ENCODE data around the gene FHOD1. TPM values are rescaled to one million over a fixed set of nuclear protein-coding genes. Genes with fewer than 3 reads are reported as not detected.
A peak's percentile ranks its signal among the peaks of the same experiment; 100 is the strongest.

Gene FHOD1
- total RNA-seq, 1 experiment from 2014 or later: 96.4 TPM

DNA sequence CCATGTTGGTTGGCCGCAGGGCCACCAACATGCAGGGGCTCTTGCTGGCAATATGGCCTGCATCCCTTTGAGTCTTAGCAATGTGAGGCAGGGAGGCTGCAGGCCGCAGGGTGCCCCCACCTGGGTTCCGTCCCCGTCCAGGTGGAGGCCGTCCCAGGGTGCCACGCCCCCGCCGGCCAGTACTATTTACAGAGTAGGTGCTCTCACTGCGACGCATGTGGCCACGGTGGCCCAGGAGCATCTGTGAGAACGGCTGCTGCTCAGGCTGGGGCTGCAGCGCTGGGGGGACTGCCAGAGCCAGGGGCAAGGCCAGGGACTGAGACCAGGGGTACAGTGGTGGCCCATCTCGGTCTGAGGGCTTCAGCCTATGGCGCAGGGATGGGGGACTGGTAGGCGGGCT is 67.1 kb downstream of the FHOD1 start:
- Histone ChIP-seq H3K4me1 (ENCODE audit: insufficient read depth, low read length, poor library complexity, severe bottlenecking) (peaks cover 26% of the 10 kb centered on the region), H3K27ac (ENCODE audit: low read depth, low read length, poor library complexity, severe bottlenecking) (no peak overlapping the region), H3K27me3 (replicated peaks; ENCODE audit: insufficient read depth, low read depth, low read length, poor library complexity) (no peaks in the 10 kb centered on the region), H3K36me3 (ENCODE audit: insufficient read depth, low read length, poor library complexity, severe bottlenecking) (no peaks in the 10 kb centered on the region), H3K4me3 (ENCODE audit: low read depth, low read length, poor library complexity, severe bottlenecking) (no peak overlapping the region), H3K9me3 (ENCODE audit: low read depth, low read length, poor library complexity, severe bottlenecking) (no peaks in the 10 kb centered on the region)
- no peak for TF ChIP-seq EZH2 (IDR thresholded peaks at IDR 0.05; ENCODE audit: borderline replicate concordance, low read depth, low read length, poor library complexity, severe bottlenecking)
- TF ChIP-seq CTCF (conservative IDR thresholded peaks at IDR 0.05; ENCODE audit: low read depth, low read length): no peak
- intact Hi-C loops (cut with micrococcal nuclease; ENCODE audit: unreplicated experiment): no loop called here
- DNase-seq (ENCODE audit: low spot score): no peak
- CTCF ChIA-PET: no interaction called here
- POLR2A ChIA-PET (ENCODE audit: low non-redundant PET): no interaction called here
- no TSS peak for BruUV-seq (replicated peaks)

- H3K4me1 ChIP-seq (ENCODE audit: insufficient read depth, low read length, poor library complexity, severe bottlenecking): peaks cover 27% of the 10 kb centered on the region
- intact Hi-C loops (cut with micrococcal nuclease; ENCODE audit: unreplicated experiment): no loop called here
- POLR2A ChIA-PET (ENCODE audit: low non-redundant PET): no interaction called here
Observed at GRCh38 chr16:67179421-67180080, 67.7 kb downstream of the FHOD1 start.

More at GRCh38 chr16:67179421-67180080, 67.7 kb downstream of the FHOD1 start:
- no peak overlapping the region for H3K27ac ChIP-seq (ENCODE audit: low read depth, low read length, poor library complexity, severe bottlenecking)
- H3K27me3 ChIP-seq (replicated peaks; ENCODE audit: insufficient read depth, low read depth, low read length, poor library complexity): no peaks in the 10 kb centered on the region
- no peak overlapping the region for H3K4me3 ChIP-seq (ENCODE audit: low read depth, low read length, poor library complexity, severe bottlenecking)
- DNase-seq (ENCODE audit: low spot score): peak; percentile 66
- CTCF ChIA-PET: no interaction called here
- no TSS peak for BruUV-seq (replicated peaks)
- TF ChIP-seq EZH2 (IDR thresholded peaks at IDR 0.05; ENCODE audit: borderline replicate concordance, low read depth, low read length, poor library complexity, severe bottlenecking): no peak
- peak; percentile 56 for TF ChIP-seq CTCF (conservative IDR thresholded peaks at IDR 0.05; ENCODE audit: low read depth, low read length)
- H3K36me3 ChIP-seq (ENCODE audit: insufficient read depth, low read length, poor library complexity, severe bottlenecking): no peaks in the 10 kb centered on the region
- no peaks in the 10 kb centered on the region for H3K9me3 ChIP-seq (ENCODE audit: low read depth, low read length, poor library complexity, severe bottlenecking)

Small RNA genes within 50 kb of the gene (microRNA-seq; reads per million reads assigned to microRNA genes)
- 85.8 reads per million, percentile 62 among the genes with 10 or more reads in this experiment for gene MIR328

Other genes with a start within 250 kb of the FHOD1 start
- gene CBFB, start 218.3 kb downstream of the FHOD1 start, total RNA-seq (2021): 173 and 185 TPM in 2 replicates
- gene PHAF1, start 137.5 kb downstream of the FHOD1 start, total RNA-seq (2021): 23.2 and 23.5 TPM in 2 replicates
- 11.5 and 13.8 TPM in 2 replicates for gene B3GNT9, start 96.5 kb downstream of the FHOD1 start, total RNA-seq (2021)
- gene TRADD, start 87.6 kb downstream of the FHOD1 start, total RNA-seq (2021): 7.7 and 10.8 TPM in 2 replicates
- 8.3 and 13.8 TPM in 2 replicates for gene FBXL8, start 87.5 kb downstream of the FHOD1 start, total RNA-seq (2021)
- gene HSF4, start 82.7 kb downstream of the FHOD1 start, total RNA-seq (2021): 13.9 and 20.2 TPM in 2 replicates
- gene NOL3, start 76.9 kb downstream of the FHOD1 start, total RNA-seq (2021): 15.3 and 16.4 TPM in 2 replicates
- gene MATCAP1, start 63.5 kb downstream of the FHOD1 start, total RNA-seq (2021): 33.9 and 36.8 TPM in 2 replicates
- 0.32 and 0.42 TPM in 2 replicates for gene EXOC3L1, start 57.3 kb downstream of the FHOD1 start, total RNA-seq (2021)
- gene E2F4, start 55.3 kb downstream of the FHOD1 start, total RNA-seq (2021): 77.4 and 96.0 TPM in 2 replicates
- 3.3 and 4.7 TPM in 2 replicates for gene ELMO3, start 48.4 kb downstream of the FHOD1 start, total RNA-seq (2021)
- 30.4 and 38.2 TPM in 2 replicates for gene TMEM208, start 20.4 kb downstream of the FHOD1 start, total RNA-seq (2021)
- 2.4 and 3.6 TPM in 2 replicates for gene SLC9A5, start 1.5 kb upstream of the FHOD1 start, total RNA-seq (2021)
- gene PLEKHG4, start 32.1 kb upstream of the FHOD1 start, total RNA-seq (2021): 5.8 and 8.9 TPM in 2 replicates
- 0.32 TPM in 1 of 2 replicates, not detected in the other for gene KCTD19, start 79.3 kb upstream of the FHOD1 start, total RNA-seq (2021)
- gene LRRC36, start 79.3 kb upstream of the FHOD1 start, total RNA-seq (2021): not detected in 2 replicates
- 0.28 and 0.31 TPM in 2 replicates for gene TPPP3, start 146.0 kb upstream of the FHOD1 start, total RNA-seq (2021)
- gene ZDHHC1, start 169.0 kb upstream of the FHOD1 start, total RNA-seq (2021): 5.3 and 6.8 TPM in 2 replicates
- gene HSD11B2, start 183.6 kb upstream of the FHOD1 start, total RNA-seq (2021): 1.6 and 2.3 TPM in 2 replicates
- 56.5 and 63.9 TPM in 2 replicates for gene ATP6V0D1, start 233.7 kb upstream of the FHOD1 start, total RNA-seq (2021)
- not detected in 2 replicates for gene AGRP, start 236.1 kb upstream of the FHOD1 start, total RNA-seq (2021)